Suprapubic skin (tissue), 3 donors: ENCODE data around the gene FAM24A.

ENCODE experiments used
- CTCF ChIP-seq, 2 donors: fragments of 200-600 bp in 1 of 2; fragments of 450-650 bp in 1 of 2; sonication (generic) in 1 of 2; IDR thresholded peaks; one replicate each; pipeline ENCODE4 v1.5.1; 2016 to 2019; ENCODE audit warnings: antibody characterized with exemption in 2 of 2, mild to moderate bottlenecking in 1 of 2, moderate library complexity in 1 of 2
- POLR2A ChIP-seq, 2 donors: fragments of 450-650 bp; IDR thresholded peaks; one replicate each; pipeline ENCODE4 v1.6.1; 2017; ENCODE audit warnings: antibody characterized with exemption in 2 of 2, mild to moderate bottlenecking in 2 of 2, moderate library complexity in 2 of 2

GRCh38 chr10:122884166-122884565 lies 26.2 kb upstream of the FAM24A start:
- TF ChIP-seq CTCF (IDR thresholded peaks at IDR 0.05) (no peak), POLR2A (IDR thresholded peaks at IDR 0.05) (no peak)
